GM13976 (cell line): ENCODE measurements around the gene TMEM126A.

Source experiments
- DNase-seq: peaks from one replicate; pipeline ENCODE4 v3.0.0; 2012; ENCODE audit warnings: low spot score
- in situ Hi-C: fragments of 300-500 bp; cut with MboI; formaldehyde crosslinking; loops from one replicate; pipeline ENCODE4 v1.12.0; 2022; ENCODE audit warnings: low sequenced_read_pairs, mixed read lengths, inconsistent platforms; ENCODE audit not compliant: unreplicated experiment
- TF ChIP-seq, protein P1 (sequence below): IDR thresholded peaks from 2 replicates; pipeline ENCODE4 v1.5.1; 2012; ENCODE audit warnings: borderline replicate concordance, mild to moderate bottlenecking; ENCODE audit not compliant: insufficient read depth; ENCODE audit errors: extremely low read depth, missing control alignments, control extremely low read depth

Gene TMEM126A

GRCh38 chr11:85697747-85698146, 50.0 kb downstream of the TMEM126A start:
- TF ChIP-seq, protein P1, sequence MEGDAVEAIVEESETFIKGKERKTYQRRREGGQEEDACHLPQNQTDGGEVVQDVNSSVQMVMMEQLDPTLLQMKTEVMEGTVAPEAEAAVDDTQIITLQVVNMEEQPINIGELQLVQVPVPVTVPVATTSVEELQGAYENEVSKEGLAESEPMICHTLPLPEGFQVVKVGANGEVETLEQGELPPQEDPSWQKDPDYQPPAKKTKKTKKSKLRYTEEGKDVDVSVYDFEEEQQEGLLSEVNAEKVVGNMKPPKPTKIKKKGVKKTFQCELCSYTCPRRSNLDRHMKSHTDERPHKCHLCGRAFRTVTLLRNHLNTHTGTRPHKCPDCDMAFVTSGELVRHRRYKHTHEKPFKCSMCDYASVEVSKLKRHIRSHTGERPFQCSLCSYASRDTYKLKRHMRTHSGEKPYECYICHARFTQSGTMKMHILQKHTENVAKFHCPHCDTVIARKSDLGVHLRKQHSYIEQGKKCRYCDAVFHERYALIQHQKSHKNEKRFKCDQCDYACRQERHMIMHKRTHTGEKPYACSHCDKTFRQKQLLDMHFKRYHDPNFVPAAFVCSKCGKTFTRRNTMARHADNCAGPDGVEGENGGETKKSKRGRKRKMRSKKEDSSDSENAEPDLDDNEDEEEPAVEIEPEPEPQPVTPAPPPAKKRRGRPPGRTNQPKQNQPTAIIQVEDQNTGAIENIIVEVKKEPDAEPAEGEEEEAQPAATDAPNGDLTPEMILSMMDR, result no peak
- DNase-seq, result no peak
- in situ Hi-C loops, result no loop called here

DNA sequence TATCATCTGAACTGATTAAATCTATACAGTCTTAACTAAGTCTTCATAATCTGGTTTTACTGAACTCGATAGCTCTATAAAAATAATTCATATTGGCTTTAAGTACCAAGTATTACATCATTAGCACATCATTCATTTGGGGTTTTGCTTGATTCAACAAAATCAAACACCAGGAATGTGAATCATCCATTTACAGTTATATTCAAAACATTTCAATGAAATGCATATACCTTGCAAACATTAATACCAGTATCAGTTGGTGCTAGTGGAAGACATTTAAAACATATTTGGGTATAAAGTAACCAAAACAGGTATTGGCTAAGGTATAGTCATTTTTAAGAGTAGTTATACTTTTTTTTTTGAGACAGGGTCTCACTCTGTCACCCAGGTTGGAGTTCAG, 50.4 kb downstream of the TMEM126A start:
- DNase-seq, result no peak
- in situ Hi-C loops, result no loop called here
- TF ChIP-seq, protein P1, result no peak

DNA sequence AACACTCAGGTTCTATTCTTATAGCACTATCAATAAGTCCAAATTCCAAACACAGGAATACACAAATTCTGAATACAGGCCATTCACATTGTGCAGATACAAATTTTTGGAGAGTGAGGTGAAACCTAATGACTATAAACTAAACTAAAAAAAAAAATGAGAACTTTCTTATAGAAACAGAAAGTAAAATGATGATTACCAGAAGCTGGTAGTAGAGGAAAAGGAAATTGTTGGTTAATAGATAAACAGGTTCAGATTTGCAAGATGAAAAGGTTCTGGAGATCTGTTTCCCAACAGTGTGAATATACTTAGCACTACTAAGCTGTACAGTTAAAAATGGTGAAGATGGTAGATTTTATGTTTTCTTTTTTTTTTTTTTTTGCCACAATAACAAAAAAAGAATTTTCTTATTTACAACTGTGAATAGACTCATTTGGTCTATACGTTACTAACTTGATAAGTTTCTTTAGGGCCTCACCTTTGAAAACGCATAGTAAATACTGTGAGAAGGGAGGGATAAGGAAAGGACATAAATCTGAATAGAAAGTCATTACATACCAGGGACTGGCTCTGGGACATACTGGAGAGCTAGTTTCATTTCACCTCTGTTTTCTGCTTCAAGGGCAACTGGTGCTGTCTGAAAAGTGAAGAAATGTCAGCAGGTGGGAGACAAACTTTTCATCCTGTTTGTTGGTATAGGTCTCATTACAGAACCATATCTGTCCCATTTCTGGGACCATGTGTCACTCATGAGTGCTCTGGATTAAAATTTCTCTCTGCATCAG, 52.4 kb downstream of the TMEM126A start:
- TF ChIP-seq, protein P1, result no peak
- in situ Hi-C loops, result no loop called here
- no peak for DNase-seq

- DNase-seq, result no peak
- in situ Hi-C loops, result no loop called here
- TF ChIP-seq, protein P1, result no peak
Measured at GRCh38 chr11:85704967-85705366, 57.2 kb downstream of the TMEM126A start.

DNA sequence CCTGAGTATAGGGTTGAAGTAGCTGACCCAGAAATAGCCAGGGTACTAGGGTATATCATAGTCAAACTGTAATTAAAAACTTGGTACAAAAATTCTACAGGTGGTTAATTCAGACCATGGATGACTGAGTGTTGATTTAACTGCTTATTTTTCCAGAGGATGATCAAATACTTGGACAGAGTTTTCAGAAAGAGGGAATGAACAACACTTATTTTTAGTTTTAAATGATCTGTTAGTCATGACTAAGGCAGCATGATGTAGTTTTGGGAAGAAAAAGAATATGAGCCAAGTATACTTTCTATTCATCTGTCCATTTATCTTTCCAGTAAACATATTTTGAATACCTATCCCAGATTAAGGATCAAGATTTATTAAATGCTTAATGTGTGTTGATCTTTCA, 58.0 kb downstream of the TMEM126A start:
- TF ChIP-seq, protein P1, result no peak
- in situ Hi-C loops, result no loop called here
- no peak for DNase-seq
